ENCODE measurements around the gene PTPRN2. TPM values are rescaled to one million over a fixed set of nuclear protein-coding genes. Genes with fewer than 3 reads are reported as not detected.

The PTPRN2 gene
- polyA plus RNA-seq, 1 experiment, result 0.02 TPM

DNA sequence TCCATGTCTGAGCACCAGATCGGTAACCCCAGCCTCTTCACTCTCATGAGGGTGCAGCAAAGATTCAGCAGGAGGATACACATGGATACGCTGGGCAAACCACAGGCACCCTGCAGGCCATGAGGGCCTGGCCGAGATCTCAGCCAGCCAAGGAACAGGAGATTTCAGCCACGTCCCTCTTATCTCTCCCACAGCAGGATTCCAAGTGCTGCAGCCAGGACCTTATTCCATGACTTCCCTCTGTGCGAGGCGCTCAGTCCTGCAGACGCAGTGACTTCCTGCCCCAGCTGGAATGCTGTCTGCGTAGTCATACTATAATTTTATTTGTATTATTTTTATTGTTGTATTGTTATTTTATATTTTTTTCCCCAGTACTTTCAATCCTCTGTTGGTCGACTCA, 66.8 kb downstream of the PTPRN2 start:
- DNase-seq (ENCODE audit: low read depth, low spot score), result no peak
- ChIA-PET POLR2A (no interaction called here), CTCF (no interaction called here)
- Histone ChIP-seq H3K9me3 (ENCODE audit: control insufficient read depth, insufficient read depth, low read length) (peaks cover 91% of the 10 kb centered on the region), H3K27ac (ENCODE audit: low read depth, low read length) (no peak overlapping the region), H3K27me3 (ENCODE audit: control insufficient read depth, insufficient read depth, low read length) (no peaks in the 10 kb centered on the region), H3K4me3 (ENCODE audit: low read depth, low read length) (no peak overlapping the region)
- TF ChIP-seq, protein P1, sequence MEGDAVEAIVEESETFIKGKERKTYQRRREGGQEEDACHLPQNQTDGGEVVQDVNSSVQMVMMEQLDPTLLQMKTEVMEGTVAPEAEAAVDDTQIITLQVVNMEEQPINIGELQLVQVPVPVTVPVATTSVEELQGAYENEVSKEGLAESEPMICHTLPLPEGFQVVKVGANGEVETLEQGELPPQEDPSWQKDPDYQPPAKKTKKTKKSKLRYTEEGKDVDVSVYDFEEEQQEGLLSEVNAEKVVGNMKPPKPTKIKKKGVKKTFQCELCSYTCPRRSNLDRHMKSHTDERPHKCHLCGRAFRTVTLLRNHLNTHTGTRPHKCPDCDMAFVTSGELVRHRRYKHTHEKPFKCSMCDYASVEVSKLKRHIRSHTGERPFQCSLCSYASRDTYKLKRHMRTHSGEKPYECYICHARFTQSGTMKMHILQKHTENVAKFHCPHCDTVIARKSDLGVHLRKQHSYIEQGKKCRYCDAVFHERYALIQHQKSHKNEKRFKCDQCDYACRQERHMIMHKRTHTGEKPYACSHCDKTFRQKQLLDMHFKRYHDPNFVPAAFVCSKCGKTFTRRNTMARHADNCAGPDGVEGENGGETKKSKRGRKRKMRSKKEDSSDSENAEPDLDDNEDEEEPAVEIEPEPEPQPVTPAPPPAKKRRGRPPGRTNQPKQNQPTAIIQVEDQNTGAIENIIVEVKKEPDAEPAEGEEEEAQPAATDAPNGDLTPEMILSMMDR (IDR thresholded peaks at IDR 0.05; ENCODE audit: low read depth, low read length), result no peak

- Histone ChIP-seq H3K27ac (ENCODE audit: low read depth, low read length) (no peak overlapping the region), H3K27me3 (ENCODE audit: control insufficient read depth, insufficient read depth, low read length) (no peaks in the 10 kb centered on the region), H3K4me3 (ENCODE audit: low read depth, low read length) (no peak overlapping the region), H3K9me3 (ENCODE audit: control insufficient read depth, insufficient read depth, low read length) (peaks cover 91% of the 10 kb centered on the region)
- ChIA-PET POLR2A (no interaction called here), CTCF (no interaction called here)
- TF ChIP-seq, protein P1 (IDR thresholded peaks at IDR 0.05; ENCODE audit: low read depth, low read length), result no peak
- no peak for DNase-seq (ENCODE audit: low read depth, low spot score)
Measured at GRCh38 chr7:158519633-158520174, 67.9 kb downstream of the PTPRN2 start.

DNA sequence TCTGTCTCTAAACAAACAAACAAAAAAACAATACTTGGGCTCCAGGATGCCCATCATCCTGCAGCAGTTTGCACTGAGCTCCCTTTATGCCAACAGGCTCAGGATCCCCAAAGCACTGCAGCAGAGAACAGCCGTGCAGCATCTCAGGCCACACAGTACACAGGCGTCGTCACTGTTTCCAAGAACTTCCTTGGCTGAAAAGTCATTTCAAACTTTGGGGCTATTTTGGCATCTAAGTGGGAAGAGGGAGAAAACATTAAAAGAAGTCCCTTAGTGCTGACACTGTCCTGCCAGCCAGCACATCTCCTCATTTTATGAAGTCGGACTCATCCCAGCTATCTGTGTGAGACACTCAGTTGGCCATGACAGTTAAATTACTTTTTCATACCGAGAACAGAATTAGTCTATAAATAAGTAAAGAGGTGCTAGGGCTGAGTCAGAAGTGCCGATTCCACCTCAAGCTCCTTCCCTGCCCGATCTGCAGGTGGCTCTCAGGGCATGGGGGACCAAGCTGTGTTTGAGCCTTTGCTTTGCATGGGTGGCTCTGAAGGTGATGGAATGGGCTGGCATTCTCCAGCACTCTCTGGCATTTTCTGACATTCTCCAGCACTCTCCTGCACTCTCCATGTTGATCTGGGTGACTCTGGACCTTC, 68.5 kb downstream of the PTPRN2 start:
- POLR2A ChIA-PET, result no interaction called here
- Histone ChIP-seq H3K27ac (ENCODE audit: low read depth, low read length) (no peak overlapping the region), H3K4me3 (ENCODE audit: low read depth, low read length) (no peak overlapping the region), H3K27me3 (ENCODE audit: control insufficient read depth, insufficient read depth, low read length) (no peaks in the 10 kb centered on the region), H3K9me3 (ENCODE audit: control insufficient read depth, insufficient read depth, low read length) (peaks cover 87% of the 10 kb centered on the region)
- TF ChIP-seq, protein P1 (IDR thresholded peaks at IDR 0.05; ENCODE audit: low read depth, low read length), result no peak
- CTCF ChIA-PET, result no interaction called here
- no peak for DNase-seq (ENCODE audit: low read depth, low spot score)

DNA sequence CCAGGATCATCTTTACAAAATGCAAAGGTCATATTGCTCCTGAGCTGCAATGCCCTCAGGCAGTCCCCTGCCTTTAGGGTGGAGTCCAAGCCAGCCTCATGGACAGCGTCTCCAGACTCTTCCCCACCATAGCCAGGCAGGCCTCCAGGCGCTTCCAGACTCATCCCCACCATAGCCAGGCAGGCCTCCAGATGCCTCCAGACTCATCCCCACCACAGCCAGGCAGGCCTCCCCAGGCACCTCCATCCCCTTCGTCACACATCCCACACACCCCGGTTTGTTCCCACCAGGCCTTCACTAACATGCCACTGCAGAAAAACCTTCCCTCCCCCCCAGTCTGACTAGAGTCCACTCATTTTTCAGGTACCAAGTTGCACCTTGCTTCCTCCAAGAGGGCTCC, 70.1 kb downstream of the PTPRN2 start:
- H3K9me3 ChIP-seq (ENCODE audit: control insufficient read depth, insufficient read depth, low read length), result peaks cover 73% of the 10 kb centered on the region
- H3K27me3 ChIP-seq (ENCODE audit: control insufficient read depth, insufficient read depth, low read length), result no peaks in the 10 kb centered on the region
- DNase-seq (ENCODE audit: low read depth, low spot score), result no peak
- ChIA-PET CTCF (no interaction called here), POLR2A (no interaction called here)
- H3K27ac ChIP-seq (ENCODE audit: low read depth, low read length), result no peak overlapping the region
- H3K4me3 ChIP-seq (ENCODE audit: low read depth, low read length), result no peak overlapping the region
- TF ChIP-seq, protein P1 (IDR thresholded peaks at IDR 0.05; ENCODE audit: low read depth, low read length), result no peak

- Histone ChIP-seq H3K9me3 (ENCODE audit: control insufficient read depth, insufficient read depth, low read length) (peaks cover 72% of the 10 kb centered on the region), H3K4me3 (ENCODE audit: low read depth, low read length) (no peak overlapping the region), H3K27me3 (ENCODE audit: control insufficient read depth, insufficient read depth, low read length) (no peaks in the 10 kb centered on the region), H3K27ac (ENCODE audit: low read depth, low read length) (no peak overlapping the region)
- TF ChIP-seq, protein P1 (IDR thresholded peaks at IDR 0.05; ENCODE audit: low read depth, low read length), result no peak
- ChIA-PET CTCF (no interaction called here), POLR2A (no interaction called here)
- no peak for DNase-seq (ENCODE audit: low read depth, low spot score)
Measured at GRCh38 chr7:158517072-158517471, 70.6 kb downstream of the PTPRN2 start.
